GM18517 (cell line): Measurements from ENCODE around the gene CROCC2.

ENCODE experiments used
- ATAC-seq: cut with Tn5 transposase; IDR thresholded peaks from one replicate; pipeline ENCODE4 v1.9.1; 2021; ENCODE audit warnings: mild to moderate bottlenecking, moderate library complexity; ENCODE audit not compliant: unreplicated experiment

Gene CROCC2

GRCh38 chr2:240983361-240983995 lies 77.3 kb downstream of the CROCC2 start:
- ATAC-seq, result no peak

GRCh38 chr2:240983996-240984498 lies 77.9 kb downstream of the CROCC2 start:
- ATAC-seq, result no peak

GRCh38 chr2:240985881-240986786 lies 80.0 kb downstream of the CROCC2 start:
- ATAC-seq, result no peak

GRCh38 chr2:240986787-240987411 lies 80.8 kb downstream of the CROCC2 start:
- no peak for ATAC-seq

- no peak for ATAC-seq
Measured at GRCh38 chr2:240987588-240987987, 81.5 kb downstream of the CROCC2 start.

- no peak for ATAC-seq
Measured at GRCh38 chr2:240988146-240988545, 82.0 kb downstream of the CROCC2 start.

GRCh38 chr2:240988571-240989271 lies 82.6 kb downstream of the CROCC2 start:
- no peak for ATAC-seq

GRCh38 chr2:240989451-240990265 lies 83.5 kb downstream of the CROCC2 start:
- ATAC-seq, result no peak

- no peak for ATAC-seq
Measured at GRCh38 chr2:240990266-240990529, 84.1 kb downstream of the CROCC2 start.

GRCh38 chr2:240990726-240991377 lies 84.7 kb downstream of the CROCC2 start:
- no peak for ATAC-seq

- no peak for ATAC-seq
Measured at GRCh38 chr2:240991378-240992263, 85.5 kb downstream of the CROCC2 start.

GRCh38 chr2:240992572-240993291 lies 86.6 kb downstream of the CROCC2 start:
- no peak for ATAC-seq

GRCh38 chr2:240993446-240994170 lies 87.5 kb downstream of the CROCC2 start:
- no peak for ATAC-seq

- ATAC-seq, result no peak
Measured at GRCh38 chr2:240994171-240994896, 88.2 kb downstream of the CROCC2 start.

GRCh38 chr2:240995041-240996021 lies 89.2 kb downstream of the CROCC2 start:
- no peak for ATAC-seq
